GM18951 (cell line): ENCODE measurements around the gene PUM2.
A peak's percentile ranks its signal among the peaks of the same experiment; 100 is the strongest.

Experiments used
- POLR2A ChIP-seq: IDR thresholded peaks from 4 replicates; pipeline ENCODE4 v1.6.1; 2011; ENCODE audit warnings: mild to moderate bottlenecking; ENCODE audit not compliant: insufficient read length, insufficient read depth; ENCODE audit errors: extremely low read depth
- in situ Hi-C: fragments of 300-500 bp; cut with MboI; formaldehyde crosslinking; loops from one replicate; pipeline ENCODE4 v1.12.0; 2022; ENCODE audit warnings: low sequenced_read_pairs, mixed read lengths, inconsistent platforms; ENCODE audit not compliant: unreplicated experiment

Gene PUM2

DNA sequence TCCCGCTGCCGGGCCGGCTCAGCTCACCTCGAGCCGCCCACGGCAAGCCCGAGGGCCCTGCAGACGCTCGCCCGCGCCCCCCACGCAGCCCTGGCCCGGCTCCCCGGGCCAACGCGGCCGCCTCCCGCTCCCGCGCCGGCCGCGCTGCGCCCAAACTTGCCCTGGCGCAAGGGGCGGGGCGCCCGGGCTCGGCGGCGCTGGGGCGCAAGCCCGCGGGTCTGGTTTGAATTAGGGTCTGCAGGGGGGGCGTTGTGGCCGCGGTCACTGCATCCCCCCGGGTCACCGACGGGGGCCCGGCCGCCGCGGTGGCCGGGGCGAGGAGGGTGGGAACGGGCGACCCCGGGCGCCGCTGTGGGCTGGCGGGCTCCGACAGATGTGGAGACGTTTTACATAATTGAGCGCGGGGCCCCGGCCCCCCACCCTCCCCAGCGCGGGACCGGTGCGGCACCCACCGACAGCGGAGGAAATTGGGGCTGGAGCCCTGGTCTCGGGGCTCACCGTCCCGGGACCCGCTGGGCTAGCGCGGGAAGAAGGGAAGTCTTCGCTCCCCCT lies 126.4 kb downstream of the PUM2 start:
- in situ Hi-C loops, result no loop called here

DNA sequence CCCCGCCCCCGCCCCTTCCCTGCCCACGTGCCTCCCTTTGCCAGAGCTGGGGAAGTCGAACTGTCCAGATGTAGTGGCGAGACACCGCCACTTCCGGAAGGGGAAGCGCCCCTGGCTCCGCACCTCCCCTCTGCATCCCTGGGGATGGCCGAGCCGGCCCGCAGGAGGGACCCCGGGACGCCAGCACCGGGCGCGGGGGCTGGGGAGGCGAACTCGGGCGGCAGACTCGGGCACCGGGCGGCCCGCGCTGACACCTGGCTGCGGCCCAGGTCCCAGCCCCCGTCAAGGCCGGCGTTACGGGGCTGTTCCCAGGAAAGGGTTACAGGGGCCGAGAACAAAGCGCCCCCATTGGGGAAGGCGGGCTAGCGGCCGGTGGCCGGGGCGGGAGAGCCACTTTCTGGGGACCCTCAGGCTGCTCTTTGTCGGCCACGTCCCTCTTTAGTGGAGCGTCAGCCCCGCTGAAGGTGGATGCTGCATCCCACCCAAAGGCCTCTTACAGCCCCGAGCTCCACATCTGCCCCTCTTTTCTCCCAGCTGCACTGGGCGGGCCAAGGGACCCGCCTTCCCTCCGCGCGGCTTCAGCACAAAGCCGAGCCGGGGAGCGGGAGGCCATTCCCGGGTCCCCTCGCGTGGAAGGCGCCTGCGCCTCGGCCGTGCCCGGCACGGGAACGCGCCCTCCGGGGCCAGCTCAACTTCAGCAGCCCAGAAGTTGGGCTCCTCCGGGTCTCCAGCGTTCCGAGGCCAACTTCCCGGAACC lies 127.1 kb downstream of the PUM2 start:
- no peak for TF ChIP-seq POLR2A
- in situ Hi-C loops, result no loop called here

More for the DNA sequence above, 126.4 kb downstream of the PUM2 start:
- TF ChIP-seq POLR2A, result peak; percentile 29

DNA sequence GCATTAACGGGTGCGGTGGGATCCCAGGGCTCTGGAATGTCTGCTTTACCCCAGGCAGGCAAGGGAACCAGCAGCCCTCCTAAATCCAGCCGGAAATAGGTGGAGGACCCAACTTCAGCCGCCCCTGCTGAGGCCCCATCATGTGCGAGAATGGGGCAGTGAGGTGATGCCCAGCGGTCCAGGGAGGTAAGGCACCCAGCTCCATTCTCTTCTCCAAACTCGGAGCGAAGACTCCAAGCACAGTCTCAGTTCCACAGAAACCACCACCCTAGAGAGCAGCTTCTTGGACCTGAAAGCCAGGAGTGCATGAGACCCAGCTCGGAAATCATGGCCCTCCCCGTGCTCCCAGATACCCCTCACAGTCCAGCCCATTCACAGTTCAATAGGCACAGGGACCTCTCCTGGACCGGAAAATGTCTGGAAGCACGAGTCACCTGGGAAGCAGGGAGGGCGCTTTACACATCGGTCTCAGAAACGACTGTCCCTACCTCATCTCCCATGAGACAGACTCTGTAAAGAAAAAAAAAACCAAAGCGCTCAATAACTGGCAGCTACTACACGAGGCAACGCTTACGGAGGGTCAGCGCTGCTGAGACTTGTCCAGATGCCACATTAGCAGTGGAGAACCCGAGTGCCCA lies 127.8 kb downstream of the PUM2 start:
- in situ Hi-C loops, result no loop called here
- no peak for TF ChIP-seq POLR2A

DNA sequence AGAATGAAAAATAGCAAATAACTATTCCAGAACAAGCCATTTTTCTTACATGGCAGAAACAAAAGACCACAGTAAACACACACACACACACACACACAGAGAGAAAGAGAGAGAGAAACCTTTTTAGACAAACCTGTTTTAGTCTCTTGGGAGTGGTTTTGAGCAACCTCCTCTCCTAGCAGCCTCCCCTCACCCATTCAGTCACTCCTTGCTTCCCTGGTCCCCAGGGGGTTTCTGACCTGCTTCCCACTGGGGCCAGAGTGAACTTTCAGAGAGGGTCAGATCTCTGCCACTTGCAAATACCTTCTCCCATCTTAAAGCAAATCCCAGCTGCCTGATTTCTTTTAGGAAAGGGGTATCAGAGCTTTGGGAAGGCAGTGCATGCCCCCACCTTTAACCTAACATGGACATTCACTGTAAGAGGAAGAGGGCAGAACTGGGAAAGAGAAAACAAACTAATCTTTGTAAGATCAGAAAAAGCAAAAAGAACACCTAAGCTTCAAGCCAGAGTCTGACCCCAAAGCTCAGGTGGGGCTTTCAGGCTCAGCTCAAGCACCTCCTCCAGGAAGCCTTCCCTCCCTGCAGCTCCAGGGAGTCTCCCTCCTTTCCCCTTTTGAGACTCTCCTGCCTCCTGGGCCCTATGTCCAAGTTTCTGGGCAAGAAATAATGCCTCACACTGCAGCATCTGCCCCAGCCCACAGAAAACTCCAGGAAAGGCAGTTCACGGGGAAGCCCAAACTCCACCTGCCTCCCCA lies 128.5 kb downstream of the PUM2 start:
- no peak for TF ChIP-seq POLR2A
- in situ Hi-C loops, result no loop called here

DNA sequence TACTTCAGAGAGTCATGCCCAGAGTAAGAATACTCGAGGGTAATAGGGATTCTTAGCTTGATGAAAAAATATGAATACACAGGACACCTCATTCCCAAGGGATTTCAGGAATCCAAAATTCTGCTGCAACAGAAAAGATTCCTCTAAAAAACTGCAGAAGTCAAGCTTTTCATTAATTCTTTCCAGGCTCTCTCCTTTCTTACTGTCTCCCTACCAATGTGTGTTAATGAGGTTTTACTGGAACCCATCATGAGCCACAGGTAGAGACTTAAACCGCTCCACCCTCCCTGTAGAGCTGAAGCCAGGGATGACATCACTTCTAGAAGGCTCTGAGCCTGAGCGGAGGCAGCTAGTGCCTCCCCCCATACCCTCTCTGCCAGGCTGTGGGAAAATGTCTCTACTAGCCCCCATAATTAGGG lies 129.1 kb downstream of the PUM2 start:
- TF ChIP-seq POLR2A, result no peak
- in situ Hi-C loops, result no loop called here

DNA sequence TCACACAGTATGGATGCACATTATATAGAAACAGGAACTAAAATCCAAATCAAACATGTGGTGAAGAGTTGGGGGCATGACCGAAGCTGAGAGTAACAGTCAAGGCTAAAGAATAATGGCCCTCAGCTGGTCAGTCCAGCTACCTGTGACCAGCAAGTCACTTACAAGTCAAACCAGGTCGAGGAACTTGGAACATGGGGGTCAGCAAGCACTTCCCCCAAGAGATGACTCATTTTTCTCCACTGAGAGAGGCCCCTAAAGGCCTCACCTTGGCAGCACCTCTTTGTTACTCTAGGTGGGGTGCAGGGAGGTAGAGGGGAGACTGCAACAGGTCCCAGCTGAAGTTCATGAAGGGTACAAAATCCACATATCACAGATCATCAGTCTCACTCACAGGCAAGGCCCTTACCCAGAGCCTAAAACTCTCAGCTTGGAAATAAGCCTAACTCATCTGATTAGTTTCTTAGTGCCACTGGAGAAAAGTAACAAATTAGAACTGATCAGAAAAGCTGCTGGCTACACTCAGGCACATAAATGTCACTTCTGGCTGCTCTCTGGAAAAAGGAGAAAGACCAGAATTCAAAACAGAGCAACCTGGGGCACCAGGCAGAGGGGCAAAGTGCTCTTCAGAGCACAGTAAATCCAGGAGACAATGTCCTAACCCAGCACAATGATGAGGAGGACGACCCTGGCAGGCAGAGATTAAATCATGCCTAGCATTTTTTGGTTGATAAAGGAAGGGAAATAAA lies 129.7 kb downstream of the PUM2 start:
- no peak for TF ChIP-seq POLR2A
- in situ Hi-C loops, result no loop called here

DNA sequence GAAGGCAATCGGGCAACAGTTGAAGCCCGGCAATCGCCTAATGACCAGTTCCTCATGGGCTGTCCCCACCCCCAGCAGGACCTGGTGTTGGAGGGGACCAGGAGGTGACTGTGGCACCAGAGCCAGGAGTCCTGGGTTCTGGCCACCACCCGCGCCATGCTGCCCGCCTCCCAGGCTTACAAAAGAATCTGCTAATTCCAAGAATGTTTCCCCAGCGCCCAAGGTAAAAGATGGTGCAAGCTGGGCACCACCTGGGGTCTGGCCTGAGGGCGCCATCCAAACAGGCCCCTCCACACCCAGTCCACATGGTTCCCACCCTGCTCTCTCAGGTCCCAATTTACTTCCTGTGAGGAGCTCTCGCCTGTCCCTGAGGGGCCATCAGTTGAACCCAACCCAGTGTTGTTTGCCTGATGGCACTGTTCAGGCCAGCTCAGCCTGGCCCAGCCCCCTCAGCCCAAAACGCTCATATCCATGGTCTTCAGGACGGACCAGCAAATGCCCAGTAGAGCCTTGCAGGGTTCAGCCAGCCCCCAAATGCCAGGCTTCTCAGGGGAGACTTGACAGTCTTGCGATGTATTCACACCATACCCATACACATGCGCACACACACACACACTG lies 130.8 kb downstream of the PUM2 start:
- no peak for TF ChIP-seq POLR2A
- in situ Hi-C loops, result no loop called here

DNA sequence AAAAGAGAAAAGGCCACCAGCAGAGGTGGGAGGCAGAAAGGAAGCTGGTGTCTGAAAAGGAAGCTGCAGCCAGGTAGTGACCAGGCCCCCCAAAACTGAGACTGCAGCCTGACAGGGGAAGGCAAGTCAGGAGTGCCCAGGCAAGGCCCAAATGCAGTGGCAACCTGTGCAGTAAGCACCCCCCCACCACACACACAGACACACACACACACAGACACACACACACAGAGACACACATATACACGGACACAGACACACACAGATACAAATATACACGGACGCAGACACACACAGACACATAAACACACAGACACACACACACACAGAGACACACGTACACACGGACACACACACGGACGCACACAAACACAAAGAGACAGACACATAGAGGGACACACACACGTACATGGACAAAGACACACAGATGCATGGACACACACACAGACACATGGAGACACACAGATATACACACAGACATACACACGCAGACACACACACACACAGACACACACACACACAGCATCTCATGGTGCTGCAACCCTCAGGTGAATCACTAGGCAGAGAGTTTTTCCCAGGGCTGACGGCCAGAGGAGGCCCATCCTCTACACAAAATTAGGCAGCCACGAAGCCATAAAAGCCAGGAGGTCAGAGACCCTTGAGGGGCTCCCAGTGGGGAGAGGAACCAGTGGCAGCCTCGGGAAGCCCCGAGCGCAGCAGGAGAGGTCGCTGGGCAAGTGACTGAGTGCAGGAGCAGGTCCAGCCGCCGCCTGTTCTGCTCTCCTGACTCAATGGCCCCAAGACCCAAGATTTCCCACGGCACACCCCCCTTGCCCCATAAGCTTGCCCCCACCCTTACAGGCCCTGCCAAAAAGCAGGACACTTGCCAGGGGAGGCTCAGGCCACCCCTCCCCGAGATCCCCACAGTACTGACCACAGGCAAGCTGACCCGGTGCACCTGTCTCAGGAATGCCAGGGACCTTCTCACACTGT lies 132.0 kb downstream of the PUM2 start:
- in situ Hi-C loops, result no loop called here
- no peak for TF ChIP-seq POLR2A

DNA sequence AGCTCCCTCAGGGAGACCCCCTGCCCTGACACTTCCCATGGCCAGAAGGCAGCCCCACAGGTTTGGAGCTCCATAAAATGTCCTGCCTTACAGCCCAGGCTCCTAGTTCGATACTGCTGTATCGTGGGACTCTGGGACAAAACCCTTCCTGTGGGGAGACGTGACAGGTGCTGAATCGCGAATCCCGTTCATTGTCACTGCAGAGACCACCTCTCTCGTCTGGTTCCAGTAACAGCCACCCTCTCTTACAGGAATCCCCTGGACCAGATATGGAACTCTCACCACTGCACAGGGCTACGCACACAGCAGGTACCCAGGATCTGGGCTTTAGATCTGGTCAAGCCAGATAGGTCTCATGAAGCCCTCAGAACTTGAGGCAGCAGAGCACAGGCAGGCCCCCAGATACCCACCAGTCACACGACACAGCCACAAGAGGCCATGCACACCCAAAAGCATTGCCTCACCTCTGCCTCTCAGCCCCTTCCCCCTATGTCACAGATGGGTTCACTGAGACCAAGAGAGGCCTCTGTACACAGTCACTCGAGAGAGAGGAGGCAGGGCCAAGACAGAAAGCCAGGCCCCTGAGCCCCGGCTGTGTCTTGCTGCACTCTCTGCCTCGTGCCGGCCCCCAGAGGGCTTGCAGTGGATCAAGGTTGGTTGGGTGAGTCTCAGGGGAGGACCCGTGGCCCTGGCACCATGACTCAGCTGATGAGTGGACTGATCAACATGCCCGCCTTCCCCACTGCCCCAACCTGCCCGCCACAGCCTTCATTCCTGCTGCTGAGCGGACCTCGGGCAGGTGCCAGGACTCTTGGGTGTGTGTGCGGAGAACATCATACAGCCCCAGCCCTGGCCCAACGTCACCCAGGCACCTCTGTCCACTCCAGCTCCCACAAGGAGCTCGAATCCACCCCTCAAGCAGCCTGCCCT lies 133.3 kb downstream of the PUM2 start:
- no peak for TF ChIP-seq POLR2A
- in situ Hi-C loops, result no loop called here
